Naive thymus-derived CD4-positive, alpha-beta T cell (primary cell): Measurements from ENCODE around the gene PIP5K1B. TPM values are rescaled to one million over a fixed set of nuclear protein-coding genes. Genes with fewer than 3 reads are reported as not detected.

Source experiments
- ATAC-seq: fragments of 150-1000 bp; cut with Tn5 transposase; 2 replicates; pipeline ENCODE4 v1.10.0; 2021; ENCODE audit warnings: mild to moderate bottlenecking, moderate library complexity
- CTCF ChIA-PET: fragments of 350-600 bp; sonication (Branson Sonifier 250); formaldehyde crosslinking; loops from one replicate; lab custom pipeline; 2021; ENCODE audit warnings: antibody characterized with exemption; lab: Charles Lee
- POLR2A ChIA-PET: fragments of 350-600 bp; sonication (Branson Sonifier 250); formaldehyde crosslinking; loops from one replicate; lab custom pipeline; 2021; ENCODE audit warnings: antibody characterized with exemption, inconsistent platforms; lab: Charles Lee
- DNase-seq, 9 donors: peaks; one replicate each; pipeline versions ENCODE4 v3.0.0 to v3.0.0-alpha.2; 2020 to 2022; ENCODE audit warnings: mixed read lengths in 1 of 9
- H3K27ac ChIP-seq: one replicate; pipeline ENCODE4 v1.7.0; 2013; ENCODE audit warnings: mild to moderate bottlenecking, low read depth, low read length, moderate library complexity
- H3K27me3 ChIP-seq, 2 donors: one replicate each; pipeline ENCODE4 v1.7.0; 2013; ENCODE audit warnings: low read length in 2 of 2, mild to moderate bottlenecking in 2 of 2, moderate library complexity in 2 of 2; ENCODE audit not compliant: control insufficient read depth in 2 of 2, insufficient read depth in 2 of 2
- H3K36me3 ChIP-seq, 3 experiments: 1 replicate in 2 of 3; 2 replicates in 1 of 3; pipeline ENCODE4 v1.7.0; 2013; ENCODE audit warnings: low read length in 3 of 3, mild to moderate bottlenecking in 3 of 3, moderate library complexity in 1 of 3; ENCODE audit not compliant: insufficient read depth in 3 of 3, control insufficient read depth in 2 of 3
- H3K4me1 ChIP-seq, 2 donors: one replicate each; pipeline ENCODE4 v1.7.0; 2013; ENCODE audit warnings: low read length in 2 of 2, mild to moderate bottlenecking in 2 of 2, moderate library complexity in 1 of 2; ENCODE audit not compliant: control insufficient read depth in 2 of 2, insufficient read depth in 2 of 2
- H3K4me3 ChIP-seq: 2 replicates; pipeline ENCODE4 v1.7.0; 2013; ENCODE audit warnings: mild to moderate bottlenecking, low read length
- H3K9me3 ChIP-seq, 3 experiments: 1 replicate in 2 of 3; 2 replicates in 1 of 3; pipeline ENCODE4 v1.7.0; 2013; ENCODE audit warnings: low read length in 3 of 3; ENCODE audit not compliant: control insufficient read depth in 2 of 3
- H3K27ac Mint-ChIP-seq, 9 donors: one replicate each; pipeline ENCODE4 v1.8.0; 2020 to 2022; ENCODE audit warnings: mixed read lengths in 9 of 9, mild to moderate bottlenecking in 8 of 9, moderate library complexity in 5 of 9, inconsistent platforms in 2 of 9
- H3K27me3 Mint-ChIP-seq, 5 donors: one replicate each; pipeline ENCODE4 v1.8.0; 2021 to 2022; ENCODE audit warnings: mixed read lengths in 5 of 5, mild to moderate bottlenecking in 1 of 5
- H3K36me3 Mint-ChIP-seq, 5 donors: one replicate each; pipeline ENCODE4 v1.8.0; 2020 to 2022; ENCODE audit warnings: mixed read lengths in 5 of 5, mild to moderate bottlenecking in 3 of 5, inconsistent platforms in 1 of 5
- H3K4me1 Mint-ChIP-seq, 7 donors: one replicate each; pipeline ENCODE4 v1.8.0; 2020 to 2022; ENCODE audit warnings: mixed read lengths in 7 of 7, mild to moderate bottlenecking in 3 of 7, inconsistent platforms in 1 of 7
- H3K4me3 Mint-ChIP-seq, 10 donors: one replicate each; pipeline ENCODE4 v1.8.0; 2020 to 2022; ENCODE audit warnings: mild to moderate bottlenecking in 10 of 10, mixed read lengths in 10 of 10, moderate library complexity in 6 of 10, inconsistent platforms in 2 of 10
- H3K9me3 Mint-ChIP-seq, 11 donors: one replicate each; pipeline ENCODE4 v1.8.0; 2020 to 2022; ENCODE audit warnings: mixed read lengths in 11 of 11, mild to moderate bottlenecking in 4 of 11, inconsistent platforms in 1 of 11, moderate library complexity in 1 of 11
- intact Hi-C, 2 donors: fragments of 100-400 bp; cut with micrococcal nuclease; formaldehyde crosslinking; loops; one replicate each; pipeline ENCODE4 v1.15.1; 2023
- polyA plus RNA-seq, 2 donors: library from polyadenylated mRNA; unstranded; fragments of 300-500 nt; fragmentation: Illumina TruSeq; gene quantifications; one replicate each; pipeline ENCODE4 v1.2.3, GENCODE V29; 2021
- total RNA-seq, 6 experiments: library from RNA in 5 of 6; stranded (reverse) in 5 of 6; gene quantifications; 1 replicate in 5 of 6; 2 replicates in 1 of 6; pipeline ENCODE4 v1.2.3 and lab custom pipeline; 2021 to 2026

The PIP5K1B gene
- total and polyA plus RNA-seq, 7 experiments from 2014 or later, result 0.08 to 4.2 (median 0.54) TPM

DNA sequence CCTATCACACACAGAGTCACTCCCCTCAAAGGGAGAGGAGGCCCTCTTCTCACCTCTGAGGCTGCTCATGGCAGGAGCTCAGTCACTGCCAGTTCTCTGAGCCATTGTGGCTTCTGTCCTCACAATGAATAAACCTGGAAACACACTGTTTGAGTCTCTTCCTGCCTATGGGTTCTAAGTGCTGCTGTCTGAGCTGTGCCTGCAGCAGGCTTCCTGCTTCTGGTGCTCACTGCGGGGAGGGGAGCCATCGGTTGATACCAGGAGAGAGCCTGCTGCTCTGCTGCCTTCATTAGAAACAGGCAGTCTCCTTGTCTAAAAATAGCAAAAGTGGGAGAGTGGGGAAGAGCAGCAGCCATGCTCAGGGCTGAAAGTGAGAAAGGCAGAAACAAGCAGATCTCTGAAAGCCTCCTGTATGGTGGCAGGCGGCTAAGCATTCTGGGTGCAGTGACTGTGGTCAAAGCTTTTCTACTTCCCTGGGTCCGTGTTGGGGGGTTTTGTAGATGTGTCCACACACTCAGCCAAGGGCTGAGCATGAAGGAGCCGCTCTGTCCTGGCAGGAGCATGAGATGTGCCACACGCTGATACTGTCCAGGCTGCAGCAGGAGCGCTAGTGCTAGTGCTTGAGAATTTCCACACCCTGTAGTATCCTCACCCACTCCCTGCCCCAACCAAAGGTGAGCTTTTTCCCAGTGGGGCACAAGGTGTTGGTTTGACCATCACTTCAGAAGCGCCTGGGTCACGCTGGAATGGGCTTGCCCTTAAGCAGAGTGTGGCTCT lies 274.7 kb downstream of the PIP5K1B start:
- peak in 6 of 9 donors; percentile 17 to 42 (median 26) for DNase-seq
- peak; percentile 45 for ATAC-seq
- H3K4me3 Mint-ChIP-seq, result peak overlapping the region in 8 of 10 donors; percentile 3 to 71 (median 40)
- H3K36me3 Mint-ChIP-seq, result peaks cover 0 to 2% (median 0%) of the 10 kb centered on the region in 5 donors
- intact Hi-C loops, result loop anchor here in 1 of 2 donors (5.0 kb wide), 2 partner anchors 48 to 82 kb away; no protein-coding TSS in a partner anchor
- H3K9me3 ChIP-seq, result no peaks in the 10 kb centered on the region
- peak overlapping the region; percentile 19 to 88 (median 55) for H3K27ac Mint-ChIP-seq
- no peaks in the 10 kb centered on the region for H3K36me3 ChIP-seq
- no peaks in the 10 kb centered on the region for H3K4me1 ChIP-seq
- H3K27me3 ChIP-seq, result no peaks in the 10 kb centered on the region
- no peaks in the 10 kb centered on the region for H3K27me3 Mint-ChIP-seq
- POLR2A ChIA-PET, result no interaction called here
- CTCF ChIA-PET, result interaction anchor here (0.6 to 1.3 kb wide), 5 partner anchors 18 to 232 kb away, joined by 3 read pairs; no protein-coding TSS in a partner anchor
- no peak overlapping the region for H3K27ac ChIP-seq
- peaks cover 0 to 7% (median 0%) of the 10 kb centered on the region in 11 donors for H3K9me3 Mint-ChIP-seq
- peaks cover 7 to 64% (median 17%) of the 10 kb centered on the region in 7 donors for H3K4me1 Mint-ChIP-seq
- H3K4me3 ChIP-seq, result no peak overlapping the region

- Histone ChIP-seq H3K4me3 (no peak overlapping the region), H3K36me3 (no peaks in the 10 kb centered on the region), H3K4me1 (no peaks in the 10 kb centered on the region), H3K27me3 (no peaks in the 10 kb centered on the region), H3K9me3 (no peaks in the 10 kb centered on the region), H3K27ac (no peak overlapping the region)
- Mint-ChIP-seq H3K9me3 (peaks cover 0 to 7% (median 0%) of the 10 kb centered on the region in 11 donors), H3K27me3 (no peaks in the 10 kb centered on the region), H3K4me3 (no peak overlapping the region), H3K4me1 (peaks cover 7 to 59% (median 17%) of the 10 kb centered on the region in 7 donors), H3K36me3 (peaks cover 0 to 2% (median 0%) of the 10 kb centered on the region in 5 donors), H3K27ac (peak overlapping the region in 1 of 9 donors; percentile 43)
- ChIA-PET POLR2A (no interaction called here), CTCF (interaction anchor here (0.6 to 1.5 kb wide), 4 partner anchors 16 to 233 kb away, joined by 3 to 5 read pairs (median 3); no protein-coding TSS in a partner anchor)
- no peak for DNase-seq
- ATAC-seq, result no peak
- intact Hi-C loops, result loop anchor here in 1 of 2 donors (5.0 kb wide), 1 partner anchor 83 kb away; no protein-coding TSS in a partner anchor
Measured at GRCh38 chr9:68980341-68980914, 275.4 kb downstream of the PIP5K1B start.

DNA sequence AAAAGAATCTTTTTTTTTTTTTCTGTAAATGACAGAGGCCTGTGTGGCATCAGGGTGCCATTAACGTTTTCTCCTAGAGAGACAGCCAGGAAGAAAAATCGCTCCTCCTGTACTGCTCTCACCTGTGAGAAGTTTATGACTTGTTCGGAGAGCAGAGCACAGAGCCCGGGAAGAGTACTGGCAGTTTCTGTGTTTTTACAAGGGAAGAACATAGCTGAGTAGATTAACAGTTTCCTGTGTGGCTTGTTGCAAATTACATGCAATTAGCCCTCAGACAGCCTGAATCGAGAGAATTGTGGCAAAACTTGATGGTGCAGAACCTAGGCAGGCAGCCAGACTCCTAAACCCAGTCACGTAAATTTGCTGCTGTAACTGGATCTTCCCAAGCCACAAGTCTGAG lies 276.7 kb downstream of the PIP5K1B start:
- CTCF ChIA-PET, result interaction anchor here (1.5 kb wide), 1 partner anchor 15 kb away, joined by 5 read pairs; no protein-coding TSS in a partner anchor
- POLR2A ChIA-PET, result no interaction called here
- peaks cover 0 to 2% (median 0%) of the 10 kb centered on the region in 5 donors for H3K36me3 Mint-ChIP-seq

DNA sequence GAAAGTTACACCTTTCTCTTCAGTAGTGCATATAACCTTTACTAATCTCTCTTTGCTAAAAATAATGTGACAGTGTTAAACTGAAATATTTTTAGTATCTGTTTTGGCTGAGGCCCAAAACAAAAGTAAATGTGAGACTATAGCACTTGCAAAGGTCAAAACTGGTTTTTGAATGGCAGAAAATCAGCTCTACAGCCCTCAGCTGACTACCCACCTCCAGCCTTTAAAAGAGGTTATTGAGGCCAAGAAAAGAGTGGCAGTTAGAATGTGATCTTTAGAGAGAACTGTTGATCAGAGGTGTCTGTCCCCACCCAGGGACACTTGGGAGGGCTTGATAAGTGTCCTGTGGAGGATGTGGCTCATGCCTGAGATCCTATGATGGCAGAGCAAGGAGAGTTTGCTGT lies 278.0 kb downstream of the PIP5K1B start:
- CTCF ChIA-PET, result interaction anchor here (1.0 kb wide), 1 partner anchor 17 kb away, joined by 6 read pairs; no protein-coding TSS in a partner anchor

More for the DNA sequence above, 276.7 kb downstream of the PIP5K1B start:
- DNase-seq (no peak), ATAC-seq (no peak)
- Mint-ChIP-seq H3K4me1 (peaks cover 7 to 52% (median 17%) of the 10 kb centered on the region in 7 donors), H3K9me3 (peaks cover 0 to 5% (median 0%) of the 10 kb centered on the region in 11 donors), H3K27me3 (no peaks in the 10 kb centered on the region), H3K27ac (peak overlapping the region in 1 of 9 donors; percentile 47), H3K4me3 (no peak overlapping the region)
- H3K4me1 ChIP-seq, result no peaks in the 10 kb centered on the region
- intact Hi-C loops, result loop anchor here in 1 of 2 donors (5.0 kb wide), 1 partner anchor 84 kb away; no protein-coding TSS in a partner anchor
- no peaks in the 10 kb centered on the region for H3K9me3 ChIP-seq
- no peak overlapping the region for H3K27ac ChIP-seq
- no peaks in the 10 kb centered on the region for H3K27me3 ChIP-seq
- H3K4me3 ChIP-seq, result no peak overlapping the region
- no peaks in the 10 kb centered on the region for H3K36me3 ChIP-seq

DNA sequence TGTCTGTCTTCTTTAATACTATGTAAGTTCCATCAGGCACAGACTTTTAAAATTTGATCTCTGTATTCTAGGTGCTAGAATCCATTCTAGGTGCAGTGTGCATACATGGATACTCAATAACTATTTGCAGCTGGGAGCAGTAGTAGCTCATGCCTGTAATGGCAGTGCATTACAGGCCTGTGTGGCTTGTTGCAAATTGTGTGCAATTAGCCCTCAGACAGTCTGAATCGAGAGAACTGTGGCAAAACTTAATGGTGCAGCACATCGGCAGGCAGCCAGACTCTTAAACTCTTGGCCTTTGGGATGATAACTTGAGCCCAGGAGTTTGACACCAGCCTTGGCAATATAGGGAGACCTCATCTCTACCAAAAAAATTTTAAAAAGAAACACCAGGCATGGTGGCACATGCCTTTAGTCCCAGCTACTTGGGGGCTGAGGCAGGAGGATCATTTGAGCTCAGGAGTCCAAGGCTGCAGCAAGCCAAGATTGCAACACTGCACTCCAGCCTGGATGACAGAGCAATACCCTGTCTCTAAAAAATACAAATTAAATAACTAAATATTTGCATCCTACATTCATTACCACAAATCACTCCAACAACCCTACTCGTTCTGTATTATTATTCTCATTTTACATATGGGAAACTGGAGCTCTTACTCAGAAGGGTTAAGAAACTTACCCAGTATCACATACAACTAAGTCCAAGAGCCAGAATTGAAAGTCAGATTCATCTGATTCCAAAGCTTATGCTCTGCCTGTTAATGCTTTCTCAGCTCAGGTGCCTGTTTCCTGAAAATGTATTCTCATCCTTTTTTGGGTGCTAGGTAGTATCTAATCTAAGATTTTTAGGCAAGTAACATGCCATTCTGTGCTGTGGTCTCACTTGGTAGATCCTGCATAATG lies 278.7 kb downstream of the PIP5K1B start:
- Histone ChIP-seq H3K4me1 (no peaks in the 10 kb centered on the region), H3K4me3 (no peak overlapping the region), H3K27me3 (no peaks in the 10 kb centered on the region), H3K36me3 (no peaks in the 10 kb centered on the region), H3K27ac (no peak overlapping the region), H3K9me3 (no peaks in the 10 kb centered on the region)
- H3K9me3 Mint-ChIP-seq, result peaks cover 0 to 3% (median 0%) of the 10 kb centered on the region in 11 donors
- ChIA-PET POLR2A (interaction anchor here (1.0 to 1.3 kb wide), 2 partner anchors 10 to 204 kb away, joined by 3 to 4 read pairs; a partner anchor contains a TSS), CTCF (interaction anchor here (1.0 kb wide), 2 partner anchors 14 to 16 kb away, joined by 5 to 6 read pairs; no protein-coding TSS in a partner anchor)
- no peaks in the 10 kb centered on the region for H3K27me3 Mint-ChIP-seq
- intact Hi-C loops, result loop anchor here in 1 of 2 donors (5.0 kb wide), 1 partner anchor 86 kb away; no protein-coding TSS in a partner anchor
- no peaks in the 10 kb centered on the region for H3K36me3 Mint-ChIP-seq
- no peak overlapping the region for H3K4me3 Mint-ChIP-seq
- no peak overlapping the region for H3K27ac Mint-ChIP-seq
- ATAC-seq, result no peak
- DNase-seq, result no peak
- H3K4me1 Mint-ChIP-seq, result peaks cover 7 to 44% (median 17%) of the 10 kb centered on the region in 7 donors

More for the DNA sequence above, 278.0 kb downstream of the PIP5K1B start:
- Mint-ChIP-seq H3K27ac (peak overlapping the region in 2 of 9 donors; percentile 44 to 49), H3K36me3 (peaks cover 0 to 2% (median 0%) of the 10 kb centered on the region in 5 donors), H3K27me3 (no peaks in the 10 kb centered on the region), H3K4me3 (no peak overlapping the region), H3K4me1 (peaks cover 7 to 51% (median 17%) of the 10 kb centered on the region in 7 donors), H3K9me3 (peaks cover 0 to 3% (median 0%) of the 10 kb centered on the region in 11 donors)
- Histone ChIP-seq H3K36me3 (no peaks in the 10 kb centered on the region), H3K27ac (no peak overlapping the region), H3K4me1 (no peaks in the 10 kb centered on the region), H3K27me3 (no peaks in the 10 kb centered on the region), H3K9me3 (no peaks in the 10 kb centered on the region), H3K4me3 (no peak overlapping the region)
- DNase-seq (no peak), ATAC-seq (no peak)
- intact Hi-C loops, result loop anchor here in 1 of 2 donors (5.0 kb wide), 1 partner anchor 86 kb away; no protein-coding TSS in a partner anchor
- POLR2A ChIA-PET, result no interaction called here
